CD14-positive monocyte (primary cell): ENCODE measurements around the gene EIF1. TPM values are rescaled to one million over a fixed set of nuclear protein-coding genes. Genes with fewer than 3 reads are reported as not detected.

Source experiments
- DNase-seq, 3 donors: peaks; one replicate each; pipeline ENCODE4 v3.0.0-alpha.2; 2011 to 2022
- H2AFZ ChIP-seq: 2 replicates; pipeline ENCODE4 v1.6.0; 2012; ENCODE audit warnings: mild to moderate bottlenecking, low read depth, low read length, inconsistent platforms; ENCODE audit not compliant: insufficient read depth, poor library complexity, severe bottlenecking
- H3K27ac ChIP-seq, 2 donors: 1 replicate in 1 of 2; 2 replicates in 1 of 2; pipeline ENCODE4 v1.5.1; 2012 to 2013; ENCODE audit warnings: low read length in 2 of 2, control low read depth in 1 of 2, inconsistent platforms in 1 of 2, low read depth in 1 of 2, mild to moderate bottlenecking in 1 of 2
- H3K27me3 ChIP-seq, 2 donors: one replicate each; pipeline versions ENCODE4 v1.6.0 to v1.6.1; 2011 to 2013; ENCODE audit warnings: low read length in 2 of 2; ENCODE audit not compliant: control insufficient read depth in 2 of 2, insufficient read depth in 2 of 2
- H3K36me3 ChIP-seq, 2 donors: replicated peaks in 1 of 2; 1 replicate in 1 of 2; 2 replicates in 1 of 2; pipeline versions ENCODE4 v1.5.1 to v1.6.1; 2012 to 2013; ENCODE audit warnings: low read length in 2 of 2, control low read depth in 1 of 2, inconsistent platforms in 1 of 2, mild to moderate bottlenecking in 1 of 2; ENCODE audit not compliant: insufficient read depth in 2 of 2, control insufficient read depth in 1 of 2
- H3K4me1 ChIP-seq, 2 donors: 1 replicate in 1 of 2; 2 replicates in 1 of 2; pipeline versions ENCODE4 v1.5.1 to v1.6.1; 2012 to 2013; ENCODE audit warnings: low read length in 2 of 2, control low read depth in 1 of 2, inconsistent platforms in 1 of 2, mild to moderate bottlenecking in 1 of 2, moderate library complexity in 1 of 2; ENCODE audit not compliant: insufficient read depth in 2 of 2, control insufficient read depth in 1 of 2
- H3K4me2 ChIP-seq: replicated peaks from 2 replicates; pipeline ENCODE3; 2012; ENCODE audit warnings: low read length, moderate library complexity, mild to moderate bottlenecking; ENCODE audit not compliant: poor library complexity, severe bottlenecking; ENCODE audit errors: extremely low read depth
- H3K4me3 ChIP-seq, 3 experiments: fragments of 200-600 bp in 1 of 3; sonication (generic) in 1 of 3; replicated peaks in 1 of 3; 1 replicate in 2 of 3; 2 replicates in 1 of 3; pipeline ENCODE4 v1.5.1; 2011 to 2013; ENCODE audit warnings: low read length in 3 of 3, mild to moderate bottlenecking in 3 of 3, control low read depth in 2 of 3, low read depth in 2 of 3, inconsistent platforms in 1 of 3, moderate library complexity in 1 of 3
- H3K79me2 ChIP-seq: 2 replicates; pipeline ENCODE4 v1.6.0; 2012; ENCODE audit warnings: mild to moderate bottlenecking, control low read depth, inconsistent platforms, low read length, moderate library complexity; ENCODE audit not compliant: insufficient read depth
- H3K9ac ChIP-seq: 2 replicates; pipeline ENCODE4 v1.6.0; 2017; ENCODE audit warnings: low read length, mild to moderate bottlenecking; ENCODE audit not compliant: insufficient read depth, poor library complexity, severe bottlenecking
- H3K9me3 ChIP-seq, 2 donors: replicated peaks in 1 of 2; 1 replicate in 1 of 2; 2 replicates in 1 of 2; pipeline versions ENCODE4 v1.5.1 to v1.6.1; 2012 to 2013; ENCODE audit warnings: low read length in 2 of 2, control low read depth in 1 of 2; ENCODE audit not compliant: control insufficient read depth in 1 of 2, insufficient read depth in 1 of 2
- H4K20me1 ChIP-seq: 2 replicates; pipeline ENCODE4 v1.6.0; 2012; ENCODE audit warnings: mild to moderate bottlenecking, low read length, control low read depth, moderate library complexity; ENCODE audit not compliant: insufficient read depth
- H3K27ac Mint-ChIP-seq, 7 donors: one replicate each; pipeline ENCODE4 v1.8.0; 2020; ENCODE audit warnings: mild to moderate bottlenecking in 7 of 7, mixed read lengths in 7 of 7, moderate library complexity in 6 of 7, inconsistent platforms in 2 of 7
- H3K27me3 Mint-ChIP-seq, 3 donors: one replicate each; pipeline ENCODE4 v1.8.0; 2021 to 2022; ENCODE audit warnings: low read depth in 3 of 3, mild to moderate bottlenecking in 3 of 3, mixed read lengths in 3 of 3, moderate library complexity in 3 of 3, inconsistent platforms in 1 of 3
- H3K36me3 Mint-ChIP-seq, 2 donors: one replicate each; pipeline ENCODE4 v1.8.0; 2020; ENCODE audit warnings: mixed read lengths in 2 of 2, inconsistent platforms in 1 of 2, mild to moderate bottlenecking in 1 of 2
- H3K4me1 Mint-ChIP-seq: one replicate; pipeline ENCODE4 v1.8.0; 2020; ENCODE audit warnings: mild to moderate bottlenecking, mixed read lengths
- H3K4me3 Mint-ChIP-seq, 2 donors: one replicate each; pipeline ENCODE4 v1.8.0; 2020; ENCODE audit warnings: mild to moderate bottlenecking in 2 of 2, mixed read lengths in 2 of 2, moderate library complexity in 1 of 2
- H3K9me3 Mint-ChIP-seq, 7 donors: one replicate each; pipeline ENCODE4 v1.8.0; 2020 to 2022; ENCODE audit warnings: mixed read lengths in 7 of 7, mild to moderate bottlenecking in 6 of 7, moderate library complexity in 6 of 7, inconsistent platforms in 2 of 7
- whole genome bisulfite sequencing: methylation state at CpG from one replicate; pipeline ENCODE4 v1.1.5; 2013; ENCODE audit warnings: missing lambda C conversion rate; ENCODE audit not compliant: insufficient coverage; 5-methylcytosine and 5-hydroxymethylcytosine counted together
- intact Hi-C, 2 donors: fragments of 100-400 bp; cut with micrococcal nuclease; formaldehyde crosslinking; loops; one replicate each; pipeline versions ENCODE4 v1.15.0 to v1.15.1; 2023
- polyA plus RNA-seq, 3 donors: library from polyadenylated mRNA; depleted of rRNA in 1 of 3; unstranded in 2 of 3; stranded (reverse) in 1 of 3; fragments of 300-500 nt in 2 of 3; fragments of >200 nt in 1 of 3; fragmentation: Illumina TruSeq in 2 of 3; gene quantifications; 1 replicate in 2 of 3; 2 replicates in 1 of 3; pipeline ENCODE4 v1.2.3, GENCODE V29; 2012 to 2021
- TF ChIP-seq, protein P1 (sequence below): fragments of 200-600 bp; IDR thresholded peaks from one replicate; pipeline ENCODE4 v1.8.0; 2022; ENCODE audit warnings: antibody characterized with exemption, mild to moderate bottlenecking

Gene EIF1
- polyA plus RNA-seq, 3 donors = 1,176 to 1,536 (median 1,425) TPM

DNA sequence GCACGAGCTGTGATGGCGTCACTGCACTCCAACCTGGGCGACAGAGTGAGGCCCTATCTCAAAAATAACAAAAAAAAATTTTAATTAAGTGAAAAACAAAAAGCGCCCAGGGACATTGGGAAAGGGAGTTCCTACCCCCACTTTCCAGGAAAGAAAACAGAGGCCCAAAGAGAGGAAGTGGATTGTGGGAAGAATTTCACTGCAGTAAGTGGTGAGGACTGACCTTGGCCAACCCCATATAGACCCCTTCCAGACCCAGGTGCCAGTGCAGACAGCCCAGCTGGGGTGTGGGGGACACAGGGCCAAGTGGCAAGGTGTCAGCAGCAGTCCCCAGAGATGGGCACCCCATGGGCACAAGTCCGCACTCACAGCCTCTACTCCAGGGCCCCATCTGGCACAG is 35.3 kb upstream of the EIF1 start:
- Histone ChIP-seq H4K20me1 (no peaks in the 10 kb centered on the region), H3K27me3 (no peaks in the 10 kb centered on the region), H3K9ac (no peak overlapping the region), H2AFZ (no peak overlapping the region), H3K36me3 (no peaks in the 10 kb centered on the region), H3K4me3 (no peak overlapping the region), H3K4me1 (peaks cover 5 to 8% of the 10 kb centered on the region in 2 donors), H3K9me3 (no peaks in the 10 kb centered on the region), H3K27ac (no peak overlapping the region), H3K79me2 (no peaks in the 10 kb centered on the region), H3K4me2 (no peak overlapping the region)
- H3K9me3 Mint-ChIP-seq = no peaks in the 10 kb centered on the region
- H3K27ac Mint-ChIP-seq = no peak overlapping the region
- peaks cover 4% of the 10 kb centered on the region for H3K4me1 Mint-ChIP-seq
- intact Hi-C loops = no loop called here
- 91% methylated on average over 1 of the region's 5 CpGs for WGBS
- DNase-seq = no peak
- TF ChIP-seq, protein P1, sequence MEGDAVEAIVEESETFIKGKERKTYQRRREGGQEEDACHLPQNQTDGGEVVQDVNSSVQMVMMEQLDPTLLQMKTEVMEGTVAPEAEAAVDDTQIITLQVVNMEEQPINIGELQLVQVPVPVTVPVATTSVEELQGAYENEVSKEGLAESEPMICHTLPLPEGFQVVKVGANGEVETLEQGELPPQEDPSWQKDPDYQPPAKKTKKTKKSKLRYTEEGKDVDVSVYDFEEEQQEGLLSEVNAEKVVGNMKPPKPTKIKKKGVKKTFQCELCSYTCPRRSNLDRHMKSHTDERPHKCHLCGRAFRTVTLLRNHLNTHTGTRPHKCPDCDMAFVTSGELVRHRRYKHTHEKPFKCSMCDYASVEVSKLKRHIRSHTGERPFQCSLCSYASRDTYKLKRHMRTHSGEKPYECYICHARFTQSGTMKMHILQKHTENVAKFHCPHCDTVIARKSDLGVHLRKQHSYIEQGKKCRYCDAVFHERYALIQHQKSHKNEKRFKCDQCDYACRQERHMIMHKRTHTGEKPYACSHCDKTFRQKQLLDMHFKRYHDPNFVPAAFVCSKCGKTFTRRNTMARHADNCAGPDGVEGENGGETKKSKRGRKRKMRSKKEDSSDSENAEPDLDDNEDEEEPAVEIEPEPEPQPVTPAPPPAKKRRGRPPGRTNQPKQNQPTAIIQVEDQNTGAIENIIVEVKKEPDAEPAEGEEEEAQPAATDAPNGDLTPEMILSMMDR = no peak
- H3K4me3 Mint-ChIP-seq = no peak overlapping the region
- peaks cover 2 to 6% (median 3%) of the 10 kb centered on the region in 3 donors for H3K27me3 Mint-ChIP-seq
- H3K36me3 Mint-ChIP-seq = no peaks in the 10 kb centered on the region

- H3K4me3 ChIP-seq = no peak overlapping the region
- Mint-ChIP-seq H3K27ac (no peak overlapping the region), H3K4me3 (no peak overlapping the region), H3K36me3 (no peaks in the 10 kb centered on the region), H3K4me1 (no peaks in the 10 kb centered on the region), H3K9me3 (no peaks in the 10 kb centered on the region), H3K27me3 (peaks cover 0 to 5% (median 3%) of the 10 kb centered on the region in 3 donors)
- no peak overlapping the region for H3K4me2 ChIP-seq
- no peaks in the 10 kb centered on the region for H3K36me3 ChIP-seq
- TF ChIP-seq, protein P1 = no peak
- 84% methylated on average over 10 of the region's 14 CpGs for WGBS
- no peaks in the 10 kb centered on the region for H3K79me2 ChIP-seq
- no peak for DNase-seq
- no peaks in the 10 kb centered on the region for H4K20me1 ChIP-seq
- peaks cover 0 to 1% of the 10 kb centered on the region in 2 donors for H3K4me1 ChIP-seq
- no peak overlapping the region for H3K9ac ChIP-seq
- H2AFZ ChIP-seq = no peak overlapping the region
- no peaks in the 10 kb centered on the region for H3K9me3 ChIP-seq
- no peaks in the 10 kb centered on the region for H3K27me3 ChIP-seq
- H3K27ac ChIP-seq = no peak overlapping the region
- intact Hi-C loops = no loop called here
These were observed 34.6 kb upstream of the EIF1 start for GRCh38 chr17:41653892-41654677.
